HepG2 (cell line): ENCODE results near the gene ATXN7L3. TPM values are rescaled to one million over a fixed set of nuclear protein-coding genes. Genes with fewer than 3 reads are reported as not detected.

Experiments
- BCL3 ChIP-seq: sonication (generic); formaldehyde crosslinking; IDR thresholded peaks from 2 replicates; pipeline ENCODE4 v1.5.1; 2020; ENCODE audit warnings: mild to moderate bottlenecking, missing genetic modification reagents, moderate library complexity
- BCL6 ChIP-seq: IDR thresholded peaks from 2 replicates; pipeline ENCODE4 v1.6.1; 2016; ENCODE audit warnings: missing genetic modification reagents, missing compliant biosample characterization
- CEBPB ChIP-seq: IDR thresholded peaks from 2 replicates; pipeline ENCODE4 v1.6.1; 2011; ENCODE audit warnings: low read depth, low read length, improper control_type of control experiment, borderline replicate concordance
- CEBPG ChIP-seq: IDR thresholded peaks from 2 replicates; pipeline ENCODE4 v1.6.1; 2016
- CERS6 ChIP-seq: sonication (generic); formaldehyde crosslinking; IDR thresholded peaks from 2 replicates; pipeline ENCODE4 v1.5.0; 2020; ENCODE audit warnings: missing genetic modification reagents
- CTCF ChIP-seq: sonication (generic); formaldehyde crosslinking; IDR thresholded peaks from 2 replicates; pipeline ENCODE4 v1.5.0; 2020; ENCODE audit warnings: mild to moderate bottlenecking, missing genetic modification reagents, moderate library complexity
- HOXD1 ChIP-seq: sonication (generic); formaldehyde crosslinking; IDR thresholded peaks from 2 replicates; pipeline ENCODE4 v1.5.0; 2020; ENCODE audit warnings: missing genetic modification reagents
- NR0B2 ChIP-seq: sonication (generic); formaldehyde crosslinking; IDR thresholded peaks from 2 replicates; pipeline ENCODE4 v1.4.0; 2020; ENCODE audit warnings: mild to moderate bottlenecking, missing genetic modification reagents
- POLR2AphosphoS5 ChIP-seq: IDR thresholded peaks from 2 replicates; pipeline ENCODE4 v1.6.1; 2012; ENCODE audit warnings: low read depth, low read length
- REL ChIP-seq: sonication (generic); formaldehyde crosslinking; conservative IDR thresholded peaks from 2 replicates; pipeline ENCODE4 v1.8.0; 2022; ENCODE audit warnings: mild to moderate bottlenecking, missing genetic modification reagents, moderate library complexity
- SP2 ChIP-seq: sonication (generic); formaldehyde crosslinking; IDR thresholded peaks from 2 replicates; pipeline ENCODE4 v1.5.1; 2020; ENCODE audit warnings: mild to moderate bottlenecking, missing genetic modification reagents
- TCF12 ChIP-seq, 2 experiments: fragments of 450-650 bp in 1 of 2; sonication (generic) in 1 of 2; formaldehyde crosslinking in 1 of 2; IDR thresholded peaks; 2 replicates each; pipeline versions ENCODE4 v1.6.1 to v1.8.0; 2017 to 2022; ENCODE audit warnings: antibody characterized with exemption in 1 of 2, mild to moderate bottlenecking in 1 of 2, missing genetic modification reagents in 1 of 2, moderate library complexity in 1 of 2
- XRCC5 ChIP-seq: fragments of 200-400 bp; formaldehyde crosslinking; optimal IDR thresholded peaks from 2 replicates; pipeline ENCODE3; 2017; ENCODE audit warnings: mild to moderate bottlenecking, low read length
- YEATS2 ChIP-seq: sonication (generic); formaldehyde crosslinking; IDR thresholded peaks from 2 replicates; pipeline ENCODE4 v1.4.0; 2020; ENCODE audit warnings: missing genetic modification reagents, borderline replicate concordance
- ZBTB25 ChIP-seq: IDR thresholded peaks from 2 replicates; pipeline ENCODE4 v1.6.1; 2018; ENCODE audit warnings: missing genetic modification reagents
- ZBTB7B ChIP-seq: sonication (generic); formaldehyde crosslinking; IDR thresholded peaks from 2 replicates; pipeline ENCODE4 v1.4.0; 2020; ENCODE audit warnings: missing genetic modification reagents
- ZGPAT ChIP-seq: IDR thresholded peaks from 2 replicates; pipeline ENCODE4 v1.6.1; 2016; ENCODE audit warnings: mild to moderate bottlenecking
- ZKSCAN5 ChIP-seq: sonication (generic); formaldehyde crosslinking; IDR thresholded peaks from 2 replicates; pipeline ENCODE4 v1.5.1; 2020; ENCODE audit warnings: mild to moderate bottlenecking, missing genetic modification reagents
- ZNF335 ChIP-seq: sonication (generic); formaldehyde crosslinking; IDR thresholded peaks from 2 replicates; pipeline ENCODE4 v1.4.0; 2020; ENCODE audit warnings: missing genetic modification reagents
- ZNF674 ChIP-seq: sonication (generic); formaldehyde crosslinking; IDR thresholded peaks from 2 replicates; pipeline ENCODE4 v1.5.0; 2020; ENCODE audit warnings: low read depth, mild to moderate bottlenecking, missing genetic modification reagents
- ZNF83 ChIP-seq: sonication (generic); formaldehyde crosslinking; IDR thresholded peaks from 2 replicates; pipeline ENCODE4 v1.4.0; 2020; ENCODE audit warnings: missing genetic modification reagents, mild to moderate bottlenecking, borderline replicate concordance
- ZNF878 ChIP-seq: sonication (generic); formaldehyde crosslinking; IDR thresholded peaks from 2 replicates; pipeline ENCODE4 v1.8.1; 2023; ENCODE audit warnings: mild to moderate bottlenecking, missing genetic modification reagents, moderate library complexity
- ZNF883 ChIP-seq: sonication (generic); formaldehyde crosslinking; IDR thresholded peaks from 2 replicates; pipeline ENCODE4 v1.5.1; 2020; ENCODE audit warnings: mild to moderate bottlenecking, missing genetic modification reagents; ENCODE audit errors: not compliant biosample characterization
- polyA plus RNA-seq, 8 experiments: library from polyadenylated mRNA; depleted of rRNA in 3 of 8; stranded (reverse) in 7 of 8; unstranded in 1 of 8; fragments of >200 nt; fragmentation: Illumina TruSeq in 4 of 8; extraction: Trizol in 4 of 8; gene quantifications; 2 replicates each; pipeline versions ENCODE4 v1.2.1 to v1.2.3, GENCODE V29; 2011 to 2016; ENCODE audit warnings: low read depth in 4 of 8, missing spikeins in 1 of 8, mixed read lengths in 1 of 8; ENCODE audit not compliant: insufficient read depth in 1 of 8
- total RNA-seq, 5 experiments: library from RNA; depleted of rRNA; stranded (reverse); fragments of >200 nt; fragmentation: Illumina TruSeq; extraction: Trizol; gene quantifications; 2 replicates each; pipeline ENCODE4 v1.2.3, GENCODE V29; 2016; ENCODE audit warnings: low read depth in 1 of 5

ATXN7L3 gene
- total and polyA plus RNA-seq, 2 of the 13 experiments (the other 11 are each of a cell fraction or from before 2014, with no cell fraction given), result 44.5 to 59.1 TPM

- TF ChIP-seq NR0B2 (CRISPR knock-in tag), result peak; percentile 59; the same call in 1 of the 2 replicates
- TF ChIP-seq ZNF883 (CRISPR knock-in tag), result no peak
- peak; percentile 36; the same call in 1 of the 2 replicates for TF ChIP-seq ZGPAT
- TF ChIP-seq YEATS2 (CRISPR knock-in tag), result peak; percentile 39; the same call in 1 of the 2 replicates
- no peak for TF ChIP-seq REL (CRISPR knock-in tag)
- peak; percentile 68; the same call in 1 of the 2 replicates for TF ChIP-seq ZBTB25 (CRISPR knock-in tag)
- TF ChIP-seq CEBPG (CRISPR knock-in tag), result peak; percentile 92
- no peak for TF ChIP-seq POLR2AphosphoS5
- TF ChIP-seq ZNF674, result no peak
- TF ChIP-seq ZKSCAN5 (CRISPR knock-in tag), result no peak
- peak; percentile 44; the same call in 1 of the 2 replicates for TF ChIP-seq ZBTB7B
- 0 out of 2 replicates have a peak, but pooled peaks have one; percentile 34 for TF ChIP-seq ZNF335
- TF ChIP-seq BCL3 (CRISPR knock-in tag), result no peak
- TF ChIP-seq SP2 (CRISPR knock-in tag), result no peak
- peak; percentile 74 for TF ChIP-seq XRCC5
- peak; percentile 73 for TF ChIP-seq CTCF (CRISPR knock-in tag)
- peak; percentile 92 for TF ChIP-seq CEBPB
- no peak for TF ChIP-seq ZNF83 (CRISPR knock-in tag)
- no peak for TF ChIP-seq TCF12 (IDR thresholded peaks at IDR 0.05)
- no peak for TF ChIP-seq TCF12 (CRISPR knock-in tag; IDR thresholded peaks at IDR 0.05)
- no peak for TF ChIP-seq ZNF878 (CRISPR knock-in tag)
- peak; percentile 23; the same call in 1 of the 2 replicates for TF ChIP-seq BCL6 (CRISPR knock-in tag)
- no peak for TF ChIP-seq CERS6 (CRISPR knock-in tag)
- no peak for TF ChIP-seq HOXD1 (CRISPR knock-in tag)
Measured at GRCh38 chr17:44203731-44204440, 4.2 kb upstream of the ATXN7L3 start (continued).
